Measurements from ENCODE around the gene IRF2BPL. TPM values are rescaled to one million over a fixed set of nuclear protein-coding genes. Genes with fewer than 3 reads are reported as not detected.

IRF2BPL gene
- total RNA-seq, 2 experiments from 2014 or later: 23.7 to 25.8 TPM

DNA sequence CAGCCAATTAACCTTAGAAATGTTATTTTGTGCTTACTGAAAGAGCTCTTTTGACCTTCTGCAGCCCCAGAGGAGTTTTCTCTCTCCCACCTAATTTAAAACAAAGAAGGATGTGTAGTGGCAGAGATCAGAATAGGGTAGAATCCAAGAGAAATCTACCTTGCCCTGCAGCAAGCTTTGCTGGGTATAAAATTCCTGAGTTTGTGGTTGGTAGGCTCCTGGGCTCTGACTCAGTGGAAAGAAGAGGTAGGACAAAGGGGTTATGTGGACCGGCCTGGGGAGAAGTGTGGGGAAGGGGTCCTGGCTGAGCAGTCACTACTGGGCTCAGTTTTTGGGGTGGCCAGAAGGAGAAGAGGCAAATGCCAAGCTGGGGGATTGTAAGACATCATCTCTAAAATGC lies 46.8 kb downstream of the IRF2BPL start:
- H3K9me2 ChIP-seq (ENCODE audit: insufficient read depth, low read length): no peaks in the 10 kb centered on the region
- no peak overlapping the region for H3K4me2 ChIP-seq (ENCODE audit: low read length)
- H3K79me2 ChIP-seq (ENCODE audit: insufficient read depth, low read depth, low read length): no peaks in the 10 kb centered on the region
- H3K4me3 ChIP-seq (ENCODE audit: low read depth, low read length, poor library complexity, severe bottlenecking): no peak overlapping the region
- no peak overlapping the region for H2AFZ ChIP-seq (ENCODE audit: low read length)
- no peaks in the 10 kb centered on the region for H3K36me3 ChIP-seq (ENCODE audit: insufficient read depth, low read length)
- no peak overlapping the region for H3K27ac ChIP-seq (ENCODE audit: low read depth, low read length, poor library complexity, severe bottlenecking)
- POLR2A ChIA-PET: no interaction called here
- intact Hi-C loops (cut with micrococcal nuclease; ENCODE audit: unreplicated experiment): no loop called here
- no peaks in the 10 kb centered on the region for H3K4me1 ChIP-seq (ENCODE audit: insufficient read depth, low read length, poor library complexity, severe bottlenecking)
- DNase-seq (ENCODE audit: low spot score): no peak
- TF ChIP-seq CTCF (conservative IDR thresholded peaks at IDR 0.05; ENCODE audit: low read length): no peak
- no peak for TF ChIP-seq EZH2phosphoT487 (IDR thresholded peaks at IDR 0.05; ENCODE audit: borderline replicate concordance, low read depth, low read length)
- no peaks in the 10 kb centered on the region for H4K20me1 ChIP-seq (ENCODE audit: insufficient read depth, low read length)
- H3K9me3 ChIP-seq (ENCODE audit: low read length): peaks cover 9% of the 10 kb centered on the region; the same call in 1 of the 2 replicates
- CTCF ChIA-PET (ENCODE audit: unreplicated experiment): no interaction called here
- no TSS peak for BruUV-seq (replicated peaks)

- Histone ChIP-seq H3K4me1 (ENCODE audit: insufficient read depth, low read length, poor library complexity, severe bottlenecking) (no peaks in the 10 kb centered on the region), H2AFZ (ENCODE audit: low read length) (0 out of 2 replicates have a peak overlapping the region, but pooled peaks have one; percentile 20), H4K20me1 (ENCODE audit: insufficient read depth, low read length) (no peaks in the 10 kb centered on the region), H3K79me2 (ENCODE audit: insufficient read depth, low read depth, low read length) (no peaks in the 10 kb centered on the region), H3K27ac (ENCODE audit: low read depth, low read length, poor library complexity, severe bottlenecking) (no peak overlapping the region), H3K9me3 (ENCODE audit: low read length) (peaks cover 9% of the 10 kb centered on the region; the same call in 1 of the 2 replicates), H3K4me3 (ENCODE audit: low read depth, low read length, poor library complexity, severe bottlenecking) (no peak overlapping the region), H3K9me2 (ENCODE audit: insufficient read depth, low read length) (no peaks in the 10 kb centered on the region), H3K4me2 (ENCODE audit: low read length) (no peak overlapping the region), H3K36me3 (ENCODE audit: insufficient read depth, low read length) (no peaks in the 10 kb centered on the region)
- intact Hi-C loops (cut with micrococcal nuclease; ENCODE audit: unreplicated experiment): no loop called here
- no TSS peak for BruUV-seq (replicated peaks)
- CTCF ChIA-PET (ENCODE audit: unreplicated experiment): no interaction called here
- POLR2A ChIA-PET: interaction anchor here (0.6 to 1.2 kb wide), 3 partner anchors 8 to 167 kb away, joined by 3 to 5 read pairs (median 4); no protein-coding TSS in a partner anchor
- no peak for DNase-seq (ENCODE audit: low spot score)
- TF ChIP-seq EZH2phosphoT487 (IDR thresholded peaks at IDR 0.05; ENCODE audit: borderline replicate concordance, low read depth, low read length) (no peak), CTCF (conservative IDR thresholded peaks at IDR 0.05; ENCODE audit: low read length) (no peak)
Measured at GRCh38 chr14:76977793-76978720, 50.5 kb downstream of the IRF2BPL start.

Measured in OCI-LY7 (cell line).